Left ventricle myocardium superior (tissue), 1 donor: ENCODE results near the gene TKTL1. TPM values are rescaled to one million over a fixed set of nuclear protein-coding genes. Genes with fewer than 3 reads are reported as not detected.

Experiments
- ATAC-seq: fragments of 200-7000 bp; cut with Tn5 transposase; one replicate; pipeline ENCODE4 v1.9.1; 2020; ENCODE audit warnings: mild to moderate bottlenecking, moderate library complexity
- DNase-seq: peaks from one replicate; pipeline ENCODE4 v3.0.0-alpha.2; 2020
- intact Hi-C: fragments of 100-400 bp; cut with micrococcal nuclease; formaldehyde crosslinking; loops from one replicate; pipeline ENCODE4 v1.11.0; 2022
- total RNA-seq: library from RNA; stranded (reverse); fragmentation: NEBNext Ultra II Directional; extraction: Animal tissue kit (Norgen Biotek cat#: 25700); gene quantifications from one replicate; pipeline ENCODE4 v1.2.1, GENCODE V29; 2021
- donor health status: DM: no; HTN: yes; CAD: no; lungs with severe emphysema.

The TKTL1 gene
- total RNA-seq, 1 donor from 2014 or later: 18.0 TPM

GRCh38 chrX:154371017-154371788 is 75.6 kb downstream of the TKTL1 start:
- intact Hi-C loops: no loop called here
- peak; percentile 96 for DNase-seq
- ATAC-seq: peak; percentile 69

GRCh38 chrX:154371789-154372300 is 76.2 kb downstream of the TKTL1 start:
- no peak for ATAC-seq
- no peak for DNase-seq
- intact Hi-C loops: no loop called here

GRCh38 chrX:154372612-154373022 is 77.0 kb downstream of the TKTL1 start:
- ATAC-seq: no peak
- no peak for DNase-seq
- intact Hi-C loops: no loop called here

GRCh38 chrX:154373340-154374306 is 78.0 kb downstream of the TKTL1 start:
- no peak for ATAC-seq

GRCh38 chrX:154374313-154375155 is 78.9 kb downstream of the TKTL1 start, which contains the start of gene FLNA:
TSS of gene FLNA (minus strand) at chrX:154374634. CDS start at chrX:154371245, 3,389 bp downstream.
- intact Hi-C loops: no loop called here
- peak; percentile 71 for DNase-seq
- no peak for ATAC-seq

More at GRCh38 chrX:154373340-154374306, 78.0 kb downstream of the TKTL1 start:
- peak; percentile 62 for DNase-seq
- intact Hi-C loops: no loop called here

GRCh38 chrX:154375156-154375504 is 79.5 kb downstream of the TKTL1 start:
- intact Hi-C loops: no loop called here
- ATAC-seq: no peak

GRCh38 chrX:154376774-154377173 is 81.2 kb downstream of the TKTL1 start:
- no peak for ATAC-seq
- intact Hi-C loops: no loop called here
- no peak for DNase-seq

More at GRCh38 chrX:154375156-154375504, 79.5 kb downstream of the TKTL1 start:
- no peak for DNase-seq

- ATAC-seq (peak; percentile 13), DNase-seq (peak; percentile 80)
- intact Hi-C loops: no loop called here
These were observed 82.6 kb downstream of the TKTL1 start for GRCh38 chrX:154378059-154378798.

GRCh38 chrX:154378799-154379568 is 83.4 kb downstream of the TKTL1 start, which contains the start of gene EMD:
TSS of gene EMD (plus strand) at chrX:154379295. CDS start at chrX:154379485, 190 bp downstream.
- intact Hi-C loops: no loop called here
- peak; percentile 90 for ATAC-seq
- peak; percentile 98 for DNase-seq

- no peak for ATAC-seq
- no peak for DNase-seq
- intact Hi-C loops: no loop called here
These were observed 84.0 kb downstream of the TKTL1 start for GRCh38 chrX:154379569-154379951.

Other genes with a start within 250 kb of the TKTL1 start
- 35.9 TPM for gene MECP2, start 198.1 kb upstream of the TKTL1 start, total RNA-seq
- not detected for gene OPN1LW, start 151.6 kb upstream of the TKTL1 start, total RNA-seq
- gene OPN1MW, start 113.2 kb upstream of the TKTL1 start, total RNA-seq: not detected
- gene OPN1MW2, start 76.0 kb upstream of the TKTL1 start, total RNA-seq: not detected
- not detected for gene OPN1MW3, start 38.2 kb upstream of the TKTL1 start, total RNA-seq
- not detected for gene TEX28, start 671 bp upstream of the TKTL1 start, total RNA-seq
- gene FLNA, start 78.8 kb downstream of the TKTL1 start, total RNA-seq: 228 TPM
- 51.3 TPM for gene EMD, start 83.5 kb downstream of the TKTL1 start, total RNA-seq
- 1,898 TPM for gene RPL10, start 102.6 kb downstream of the TKTL1 start, total RNA-seq
- 58.7 TPM for gene DNASE1L1, start 113.5 kb downstream of the TKTL1 start, total RNA-seq
- gene TAFAZZIN, start 115.7 kb downstream of the TKTL1 start, total RNA-seq: 38.0 TPM
- gene ATP6AP1, start 132.9 kb downstream of the TKTL1 start, total RNA-seq: 81.0 TPM
- 86.2 TPM for gene GDI1, start 141.4 kb downstream of the TKTL1 start, total RNA-seq
- 48.4 TPM for gene FAM50A, start 148.3 kb downstream of the TKTL1 start, total RNA-seq
- 22.0 TPM for gene PLXNA3, start 162.5 kb downstream of the TKTL1 start, total RNA-seq
- gene LAGE3, start 183.5 kb downstream of the TKTL1 start, total RNA-seq: 20.7 TPM
- gene UBL4A, start 190.8 kb downstream of the TKTL1 start, total RNA-seq: 58.6 TPM
- gene SLC10A3, start 194.8 kb downstream of the TKTL1 start, total RNA-seq: 12.2 TPM
- 62.5 TPM for gene FAM3A, start 220.4 kb downstream of the TKTL1 start, total RNA-seq